K562 (cell line): Measurements from ENCODE around the gene ORC5. TPM values are rescaled to one million over a fixed set of nuclear protein-coding genes. Genes with fewer than 3 reads are reported as not detected.

ENCODE experiments used
- CEBPZ ChIP-seq: fragments of 150-350 bp; IDR thresholded peaks from 2 replicates; pipeline ENCODE4 v1.6.1; 2014; ENCODE audit warnings: low read depth, mild to moderate bottlenecking, low read length, borderline replicate concordance
- ETS1 ChIP-seq: conservative IDR thresholded peaks from 2 replicates; pipeline ENCODE4 v1.6.1; 2011; ENCODE audit warnings: low read depth, mild to moderate bottlenecking, low read length; ENCODE audit not compliant: control insufficient read depth
- FOXJ3 ChIP-seq: sonication (generic); formaldehyde crosslinking; IDR thresholded peaks from 2 replicates; pipeline ENCODE4 v1.4.0; 2020; ENCODE audit warnings: mild to moderate bottlenecking, missing genetic modification reagents
- HES1 ChIP-seq: fragments of 450-650 bp; IDR thresholded peaks from 2 replicates; pipeline ENCODE4 v1.6.1; 2016; ENCODE audit warnings: low read depth, mild to moderate bottlenecking, moderate library complexity
- KAT8 ChIP-seq: fragments of 450-650 bp; IDR thresholded peaks from 2 replicates; pipeline ENCODE4 v1.6.1; 2016; ENCODE audit warnings: low read depth, mild to moderate bottlenecking
- MLX ChIP-seq, 2 experiments: fragments of 450-650 bp in 1 of 2; sonication (generic) in 1 of 2; formaldehyde crosslinking; conservative IDR thresholded peaks; 2 replicates each; pipeline versions ENCODE4 v1.4.0 to v1.8.1; 2020 to 2022; ENCODE audit warnings: mild to moderate bottlenecking in 1 of 2, missing genetic modification reagents in 1 of 2
- NR4A1 ChIP-seq, 2 experiments: fragments of 250-450 bp in 1 of 2; fragments of 450-650 bp in 1 of 2; sonication (Bioruptor Pico) in 1 of 2; IDR thresholded peaks; 2 replicates each; pipeline versions ENCODE4 v1.4.0 to v1.6.1; 2016 to 2020; ENCODE audit warnings: mild to moderate bottlenecking in 2 of 2, missing compliant biosample characterization in 1 of 2, missing genetic modification characterization in 1 of 2, moderate library complexity in 1 of 2
- PHB ChIP-seq: fragments of 250-450 bp; sonication (Bioruptor Pico); IDR thresholded peaks from 2 replicates; pipeline ENCODE4 v1.5.0; 2021
- PRMT5 ChIP-seq: sonication (generic); formaldehyde crosslinking; IDR thresholded peaks from 2 replicates; pipeline ENCODE4 v1.5.0; 2020; ENCODE audit warnings: missing genetic modification reagents
- RBM34 ChIP-seq: fragments of 200-400 bp; formaldehyde crosslinking; IDR thresholded peaks from 2 replicates; pipeline ENCODE4 v1.6.1; 2018; ENCODE audit warnings: low read length, borderline replicate concordance; ENCODE audit not compliant: insufficient read depth
- RNF2 ChIP-seq: sonication (generic); IDR thresholded peaks from 2 replicates; pipeline ENCODE4 v1.6.1; 2016
- SAFB ChIP-seq: fragments of 200-400 bp; formaldehyde crosslinking; IDR thresholded peaks from 2 replicates; pipeline ENCODE4 v1.6.1; 2017; ENCODE audit warnings: low read depth, low read length, borderline replicate concordance
- SNIP1 ChIP-seq: fragments of 450-650 bp; IDR thresholded peaks from 2 replicates; pipeline ENCODE4 v1.7.1; 2017; ENCODE audit warnings: low read depth, mild to moderate bottlenecking
- STAG1 ChIP-seq: sonication (generic); formaldehyde crosslinking; IDR thresholded peaks from 2 replicates; pipeline ENCODE4 v1.5.0; 2020; ENCODE audit warnings: missing genetic modification reagents, borderline replicate concordance
- ZC3H11A ChIP-seq: IDR thresholded peaks from 2 replicates; pipeline ENCODE4 v1.6.1; 2012; ENCODE audit warnings: low read depth, low read length, improper control_type of control experiment
- ZNF212 ChIP-seq: fragments of 450-650 bp; formaldehyde crosslinking; IDR thresholded peaks from 2 replicates; pipeline ENCODE4 v1.4.0; 2020; ENCODE audit warnings: mild to moderate bottlenecking
- ZNF232 ChIP-seq: sonication (generic); formaldehyde crosslinking; IDR thresholded peaks from 2 replicates; pipeline ENCODE4 v1.8.0; 2022; ENCODE audit warnings: mild to moderate bottlenecking, missing genetic modification reagents
- ZNF324 ChIP-seq: fragments of 250-450 bp; sonication (Bioruptor Pico); IDR thresholded peaks from 2 replicates; pipeline ENCODE4 v1.4.0; 2020; ENCODE audit warnings: mild to moderate bottlenecking
- ZNF583 ChIP-seq: fragments of 250-450 bp; sonication (Bioruptor Pico); IDR thresholded peaks from 2 replicates; pipeline ENCODE4 v1.4.0; 2020
- ZNF699 ChIP-seq: fragments of 250-450 bp; sonication (Bioruptor Pico); IDR thresholded peaks from 2 replicates; pipeline ENCODE4 v1.8.0; 2021; ENCODE audit warnings: mild to moderate bottlenecking, moderate library complexity; ENCODE audit not compliant: insufficient replicate concordance
- ZNF766 ChIP-seq: fragments of 200-800 bp; sonication (Bioruptor generic); conservative IDR thresholded peaks from 2 replicates; pipeline ENCODE4 v1.6.1; 2016; ENCODE audit warnings: missing genetic modification characterization, missing compliant biosample characterization
- ZNF778 ChIP-seq: fragments of 450-650 bp; formaldehyde crosslinking; IDR thresholded peaks from 2 replicates; pipeline ENCODE4 v1.4.0; 2020; ENCODE audit warnings: mild to moderate bottlenecking, moderate library complexity
- polyA plus RNA-seq, 8 experiments: library from polyadenylated mRNA; depleted of rRNA in 4 of 8; stranded (reverse) in 5 of 8; unstranded in 3 of 8; fragments of >200 nt; fragmentation: Nextera tagmentation in 2 of 8; fragmentation: Illumina TruSeq in 1 of 8; extraction: Ambion mirVana in 2 of 8; extraction: Trizol in 1 of 8; gene quantifications; 2 replicates each; pipeline versions ENCODE4 v1.2.1 to v1.2.3, GENCODE V29; 2011 to 2014; ENCODE audit warnings: inconsistent platforms in 1 of 8, missing spikeins in 1 of 8
- total RNA-seq, 7 experiments: library from RNA; depleted of rRNA in 6 of 7; stranded (reverse); fragments of >200 nt in 6 of 7; fragmentation: Illumina TruSeq in 2 of 7; extraction: Trizol in 2 of 7; gene quantifications; 2 replicates each; pipeline versions ENCODE4 v1.2.1 to v1.2.3, GENCODE V29; 2011 to 2021; ENCODE audit warnings: low replicate concordance in 1 of 7

The ORC5 gene
- total and polyA plus RNA-seq, 9 of the 15 experiments (the other 6 are each of a cell fraction or from before 2014, with no cell fraction given), result 29.8 to 136 (median 54.8) TPM

- 0 out of 2 replicates have a peak, but pooled peaks have one; percentile 2 for TF ChIP-seq ZNF324 (CRISPR knock-in tag)
- TF ChIP-seq PHB, result no peak
- TF ChIP-seq SNIP1, result no peak
- no peak for TF ChIP-seq RBM34
- TF ChIP-seq ZNF232 (CRISPR knock-in tag), result no peak
- no peak for TF ChIP-seq ZC3H11A
- peak; percentile 84 for TF ChIP-seq ETS1
- TF ChIP-seq CEBPZ, result no peak
- peak; percentile 39; the same call in 1 of the 2 replicates for TF ChIP-seq RNF2
- TF ChIP-seq ZNF583 (CRISPR knock-in tag), result no peak
- no peak for TF ChIP-seq STAG1
- 0 out of 4 replicates have a peak, but pooled peaks of 1 of the 2 experiments have one; percentile 52 for TF ChIP-seq MLX (CRISPR knock-in tag; conservative IDR thresholded peaks at IDR 0.05)
- 0 out of 2 replicates have a peak, but pooled peaks have one; percentile 28 for TF ChIP-seq FOXJ3 (CRISPR knock-in tag)
- no peak for TF ChIP-seq ZNF212
- TF ChIP-seq ZNF699, result no peak
- no peak for TF ChIP-seq PRMT5 (CRISPR knock-in tag)
- TF ChIP-seq ZNF778 (CRISPR knock-in tag), result no peak
- TF ChIP-seq NR4A1 (CRISPR knock-in tag; IDR thresholded peaks at IDR 0.05), result no peak
- no peak for TF ChIP-seq NR4A1 (tag; IDR thresholded peaks at IDR 0.05)
- peak; percentile 73; the same call in 1 of the 2 replicates for TF ChIP-seq SAFB
- no peak; the same call in 1 of the 2 replicates for TF ChIP-seq KAT8
- TF ChIP-seq ZNF766, result no peak; the same call in 1 of the 2 replicates
- no peak; the same call in 1 of the 2 replicates for TF ChIP-seq HES1
Observed at GRCh38 chr7:104207731-104208420, at the start of gene ORC5 (continued).
